ENCODE results near the gene ALCAM.

DNA sequence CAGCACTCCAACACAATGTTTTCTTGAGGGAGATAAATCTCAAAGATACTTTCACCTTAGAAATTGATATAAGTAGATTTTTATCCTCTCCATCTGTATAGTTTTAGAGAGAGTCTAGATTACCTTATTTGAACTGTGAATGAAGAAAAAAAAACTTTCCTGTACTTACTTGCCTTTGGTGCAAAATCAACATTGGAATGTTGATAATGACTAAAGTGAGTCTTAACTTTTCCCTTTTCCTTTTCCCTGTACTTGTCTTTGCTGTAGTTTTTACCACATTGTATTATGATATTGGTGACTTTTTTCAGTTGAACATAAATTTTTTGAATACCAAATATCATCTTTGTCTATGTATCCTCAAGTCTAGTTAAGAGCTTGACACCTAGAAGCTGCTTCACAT lies 6.7 kb downstream of the ALCAM start:
- TF ChIP-seq, protein P1, sequence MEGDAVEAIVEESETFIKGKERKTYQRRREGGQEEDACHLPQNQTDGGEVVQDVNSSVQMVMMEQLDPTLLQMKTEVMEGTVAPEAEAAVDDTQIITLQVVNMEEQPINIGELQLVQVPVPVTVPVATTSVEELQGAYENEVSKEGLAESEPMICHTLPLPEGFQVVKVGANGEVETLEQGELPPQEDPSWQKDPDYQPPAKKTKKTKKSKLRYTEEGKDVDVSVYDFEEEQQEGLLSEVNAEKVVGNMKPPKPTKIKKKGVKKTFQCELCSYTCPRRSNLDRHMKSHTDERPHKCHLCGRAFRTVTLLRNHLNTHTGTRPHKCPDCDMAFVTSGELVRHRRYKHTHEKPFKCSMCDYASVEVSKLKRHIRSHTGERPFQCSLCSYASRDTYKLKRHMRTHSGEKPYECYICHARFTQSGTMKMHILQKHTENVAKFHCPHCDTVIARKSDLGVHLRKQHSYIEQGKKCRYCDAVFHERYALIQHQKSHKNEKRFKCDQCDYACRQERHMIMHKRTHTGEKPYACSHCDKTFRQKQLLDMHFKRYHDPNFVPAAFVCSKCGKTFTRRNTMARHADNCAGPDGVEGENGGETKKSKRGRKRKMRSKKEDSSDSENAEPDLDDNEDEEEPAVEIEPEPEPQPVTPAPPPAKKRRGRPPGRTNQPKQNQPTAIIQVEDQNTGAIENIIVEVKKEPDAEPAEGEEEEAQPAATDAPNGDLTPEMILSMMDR (conservative IDR thresholded peaks at IDR 0.05 in 1 of 2, IDR thresholded peaks at IDR 0.05 in 1 of 2; ENCODE audit: low read depth in 1 of 2, low read length in 2 of 2) = no peak
- TF ChIP-seq EZH2 (IDR thresholded peaks at IDR 0.05; ENCODE audit: low read length, missing control alignments) = no peak
